GM19240 (cell line): ENCODE results near the gene ZNF564.
A peak's percentile ranks its signal among the peaks of the same experiment; 100 is the strongest.
"Not testable (repeated sequence)": the region's sequence is repeated elsewhere in the genome, so short reads cannot be mapped to it uniquely, and the experiment has no call there.

Source experiments
- DNase-seq: peaks from one replicate; pipeline ENCODE4 v3.0.0; 2011; ENCODE audit warnings: low spot score; ENCODE audit not compliant: insufficient read length

ZNF564 gene

DNA sequence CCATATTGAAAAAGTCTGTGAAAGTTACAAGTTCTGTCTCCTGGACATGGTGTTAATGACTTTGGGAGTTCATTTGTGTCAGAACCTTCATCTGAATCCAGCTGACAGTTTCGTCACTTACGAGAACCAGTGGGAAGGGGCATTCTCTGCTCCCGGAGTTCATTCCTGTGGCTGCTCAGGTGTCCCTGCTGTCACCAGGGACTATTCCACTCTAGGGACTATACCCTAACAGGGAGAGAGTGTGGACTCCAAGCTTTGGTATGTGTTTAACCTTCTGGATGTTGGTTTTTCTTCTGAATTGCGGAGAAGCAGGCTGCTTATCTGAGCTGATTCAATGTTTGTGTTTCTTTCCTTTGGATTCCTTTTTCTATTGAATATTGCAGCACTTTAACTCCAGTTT is 54.2 kb downstream of the ZNF564 start:
- DNase-seq = no peak

DNA sequence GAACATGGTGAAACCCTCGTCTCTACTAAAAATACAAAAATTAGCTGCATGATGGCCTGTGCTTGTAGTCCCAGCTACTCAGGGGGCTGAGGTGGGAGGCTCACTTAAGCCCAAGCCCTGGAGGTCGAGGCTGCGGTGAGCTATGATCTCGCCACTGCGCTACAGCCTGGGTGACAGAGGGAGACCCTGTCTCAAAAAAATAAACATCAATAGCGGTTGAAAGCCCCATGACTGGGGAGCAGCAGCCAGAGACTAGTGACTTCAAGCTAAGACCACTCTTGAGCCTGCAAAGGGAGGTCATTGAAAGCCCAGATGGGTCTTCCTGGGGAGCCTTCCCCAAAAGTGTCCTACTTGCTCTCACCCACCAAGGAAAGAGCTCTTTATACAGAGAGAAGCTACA is 54.8 kb downstream of the ZNF564 start:
- no peak for DNase-seq

DNA sequence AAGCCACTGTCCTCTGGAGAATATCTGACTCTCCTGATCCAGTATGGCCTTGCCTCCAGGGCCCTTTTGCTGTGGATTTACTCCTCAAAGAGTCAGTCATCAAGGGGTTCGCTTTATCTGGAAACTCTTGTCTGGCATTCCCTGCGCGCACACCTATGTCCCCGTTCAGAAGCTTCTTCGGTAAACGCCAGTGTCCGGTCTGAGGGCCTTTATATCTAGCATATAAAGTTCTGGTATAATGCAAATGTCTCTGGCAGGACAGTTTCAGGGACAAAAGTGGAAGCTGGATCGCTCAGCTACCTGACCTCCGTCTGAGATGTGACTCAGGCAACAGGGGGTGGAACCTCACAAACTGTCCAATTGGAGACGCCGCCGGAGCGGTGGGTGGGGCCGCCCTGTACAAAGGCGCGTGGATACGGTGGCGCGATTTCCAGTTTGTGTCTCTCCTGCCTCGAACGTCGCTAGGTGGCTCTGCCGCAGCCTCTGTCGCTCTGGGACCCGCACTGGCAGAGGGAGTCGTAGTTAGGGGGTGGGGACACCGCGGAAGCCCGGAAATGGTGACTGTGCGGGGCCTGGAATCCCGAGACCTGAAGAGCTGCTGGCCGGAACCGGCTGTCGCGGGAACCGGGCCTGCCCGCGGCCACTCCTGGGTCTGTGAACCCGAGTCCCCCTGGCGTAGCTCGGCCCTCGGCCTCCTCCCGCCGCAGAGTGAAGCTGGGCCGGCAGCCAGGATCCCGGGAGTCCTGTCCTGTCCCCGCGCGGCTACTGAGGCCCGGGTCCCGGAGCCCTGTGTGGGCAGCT is 56.1 kb downstream of the ZNF564 start:
- peak; percentile 53 for DNase-seq

DNA sequence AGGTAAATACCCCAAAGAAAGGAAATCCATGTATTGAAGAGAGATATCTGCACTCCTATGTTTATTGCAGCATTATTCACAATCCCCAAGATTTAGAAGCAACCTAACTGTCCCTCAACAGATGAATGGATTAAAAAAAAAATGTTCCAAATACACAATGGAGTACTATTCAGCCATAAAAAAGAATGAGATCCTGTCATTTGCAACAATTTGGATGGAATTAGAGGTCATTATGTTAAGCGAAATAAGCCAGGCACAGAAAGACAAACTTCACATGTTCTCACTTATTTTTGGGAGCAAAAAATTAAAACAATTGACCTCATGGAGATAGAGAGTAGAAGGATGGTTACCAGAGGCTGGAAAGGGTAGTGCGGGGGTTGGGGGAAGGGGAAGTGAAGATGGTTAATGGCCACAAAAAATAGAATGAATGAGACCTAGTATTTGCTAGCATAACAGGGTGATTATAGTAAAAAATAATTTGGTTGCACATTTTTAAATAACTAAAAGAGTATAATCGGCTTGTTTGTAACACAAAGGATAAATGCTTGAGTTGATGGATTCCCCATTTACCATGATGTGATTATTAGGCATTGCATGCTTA is 56.9 kb downstream of the ZNF564 start:
- DNase-seq = no peak

DNA sequence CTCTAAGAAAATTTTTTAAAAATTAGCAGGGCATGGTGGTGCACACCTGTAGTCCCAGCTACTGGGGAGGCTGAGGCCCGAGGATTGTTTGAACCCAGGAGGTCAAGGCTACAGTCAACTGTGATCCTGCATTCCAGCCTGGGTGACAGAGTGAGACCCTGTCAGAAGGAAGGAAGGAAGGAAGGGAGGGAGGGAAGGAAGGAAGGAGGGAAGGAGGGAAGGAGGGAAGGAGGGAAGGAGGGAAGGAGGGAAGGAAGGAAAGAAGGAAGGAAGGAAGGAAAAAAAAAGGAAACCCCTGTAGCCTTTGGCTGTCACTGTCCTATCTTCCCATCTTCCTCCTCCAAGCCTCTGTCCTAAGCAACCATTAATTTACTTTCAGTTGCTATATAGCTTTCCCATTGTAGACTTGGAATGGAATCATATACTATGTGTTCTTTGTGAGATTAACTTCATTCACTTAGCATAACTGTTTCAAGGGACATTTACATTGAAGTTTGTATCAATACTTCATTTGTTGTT is 65.0 kb downstream of the ZNF564 start:
- not testable (repeated sequence) for DNase-seq

DNA sequence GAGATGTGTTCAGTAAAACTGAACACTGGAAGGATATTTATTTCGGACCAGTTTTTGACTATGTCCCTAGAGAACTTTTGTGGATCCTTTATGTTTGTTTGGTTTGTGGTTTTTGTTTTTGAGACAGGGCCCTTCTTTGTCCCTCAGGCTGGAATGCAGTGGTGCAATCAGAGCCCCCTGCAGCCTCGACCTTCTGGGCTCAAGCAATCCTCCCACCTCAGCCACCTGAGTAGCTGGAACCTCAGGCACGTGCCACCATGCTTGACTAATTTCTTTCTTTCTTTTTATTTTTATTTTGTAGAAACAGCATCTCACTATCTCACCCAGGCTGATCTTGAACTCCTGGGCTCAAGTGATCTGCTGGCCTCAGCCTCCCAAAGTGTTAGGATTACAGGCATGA is 65.7 kb downstream of the ZNF564 start:
- no peak for DNase-seq

DNA sequence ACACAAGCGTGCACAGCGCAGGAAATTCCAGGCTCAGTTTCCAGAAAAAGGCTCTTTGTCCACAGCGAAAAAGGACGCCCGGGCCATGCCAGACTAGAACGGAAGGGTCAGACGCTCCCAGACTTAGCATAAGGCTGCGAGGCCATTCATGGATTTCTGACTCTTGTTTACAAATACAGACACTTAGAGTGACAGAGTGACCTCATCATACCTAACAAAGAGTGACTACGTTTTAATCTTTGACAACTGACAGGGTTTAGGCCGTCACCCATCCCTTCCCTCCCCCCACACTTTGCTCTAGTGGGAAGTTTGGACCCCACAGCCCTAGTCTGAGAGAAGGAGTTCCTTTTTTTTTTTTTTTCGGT is 66.2 kb downstream of the ZNF564 start:
- no peak for DNase-seq

DNA sequence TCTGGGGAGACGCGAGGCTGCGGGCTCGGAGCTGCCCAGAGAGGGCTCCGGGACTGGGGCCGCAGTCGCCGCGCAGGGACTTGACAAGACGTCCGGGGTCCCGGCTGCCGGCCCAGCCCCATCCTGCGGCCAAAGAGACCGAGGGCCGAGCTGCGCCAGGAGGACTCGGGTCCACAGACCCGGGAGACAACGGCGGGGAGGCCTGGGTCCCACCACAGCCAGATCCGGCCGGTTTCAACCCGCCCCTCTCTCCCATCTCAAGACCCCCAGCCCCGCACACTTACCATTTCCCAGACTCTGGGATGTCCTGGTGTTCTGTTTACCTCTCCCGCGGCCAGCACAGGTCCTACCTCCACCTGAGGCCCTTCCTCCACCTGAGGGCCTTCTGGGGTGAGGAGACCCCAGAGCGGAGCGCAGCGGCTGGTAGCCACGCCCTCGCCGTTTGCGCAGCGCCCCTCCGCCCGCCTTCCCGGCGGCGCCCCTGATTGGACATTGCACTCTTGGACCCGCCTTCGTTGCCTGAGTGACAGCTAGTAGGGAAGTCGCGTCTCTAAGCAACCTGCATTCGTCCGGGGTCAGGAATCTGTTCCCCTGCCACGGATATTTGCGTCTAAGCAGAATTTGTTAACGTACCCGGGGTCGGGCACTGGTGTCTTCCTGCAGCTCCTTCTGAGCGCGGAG is 66.8 kb downstream of the ZNF564 start, which contains the start of gene ZNF709:
ZNF709 (minus strand) TSS at position 446 of the 681 bp plus-strand sequence; CDS start at position 287, 159 bp downstream.
- DNase-seq = peak; percentile 68

DNA sequence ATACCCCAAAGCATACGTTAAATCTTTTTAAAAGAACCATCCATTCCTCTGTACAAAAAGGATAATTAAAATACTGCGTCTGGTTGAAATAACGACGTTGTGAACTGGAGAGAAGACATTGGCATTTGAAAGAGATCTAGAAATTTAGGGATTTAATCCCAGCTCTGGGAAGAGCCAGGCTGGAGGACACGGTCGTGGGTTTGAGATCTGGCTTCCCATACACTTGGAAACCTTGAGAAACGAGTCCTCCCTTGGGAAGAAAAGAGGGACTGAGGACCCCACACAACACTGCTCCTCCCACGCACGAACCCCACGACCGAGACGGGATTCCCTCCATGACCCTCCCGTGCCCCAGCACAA is 67.3 kb downstream of the ZNF564 start:
- no peak for DNase-seq

DNA sequence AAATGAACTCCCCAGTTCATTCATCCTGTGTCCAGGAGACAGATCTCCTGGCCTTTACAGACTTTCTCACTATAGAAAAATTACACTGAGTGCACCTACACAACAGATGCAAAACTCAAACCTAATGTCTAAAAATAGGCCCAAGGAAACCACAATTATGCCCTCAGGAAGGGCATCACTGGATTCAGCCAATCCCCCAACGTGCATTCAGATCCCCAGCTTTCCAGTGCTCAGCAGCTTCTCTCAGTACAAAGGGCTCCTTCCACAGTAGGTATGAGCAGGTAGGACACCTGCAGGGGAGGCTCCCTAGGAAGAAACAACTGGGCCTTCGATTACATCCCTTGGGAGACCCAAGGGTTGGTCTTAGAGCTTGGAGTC is 68.8 kb downstream of the ZNF564 start:
- DNase-seq = no peak

DNA sequence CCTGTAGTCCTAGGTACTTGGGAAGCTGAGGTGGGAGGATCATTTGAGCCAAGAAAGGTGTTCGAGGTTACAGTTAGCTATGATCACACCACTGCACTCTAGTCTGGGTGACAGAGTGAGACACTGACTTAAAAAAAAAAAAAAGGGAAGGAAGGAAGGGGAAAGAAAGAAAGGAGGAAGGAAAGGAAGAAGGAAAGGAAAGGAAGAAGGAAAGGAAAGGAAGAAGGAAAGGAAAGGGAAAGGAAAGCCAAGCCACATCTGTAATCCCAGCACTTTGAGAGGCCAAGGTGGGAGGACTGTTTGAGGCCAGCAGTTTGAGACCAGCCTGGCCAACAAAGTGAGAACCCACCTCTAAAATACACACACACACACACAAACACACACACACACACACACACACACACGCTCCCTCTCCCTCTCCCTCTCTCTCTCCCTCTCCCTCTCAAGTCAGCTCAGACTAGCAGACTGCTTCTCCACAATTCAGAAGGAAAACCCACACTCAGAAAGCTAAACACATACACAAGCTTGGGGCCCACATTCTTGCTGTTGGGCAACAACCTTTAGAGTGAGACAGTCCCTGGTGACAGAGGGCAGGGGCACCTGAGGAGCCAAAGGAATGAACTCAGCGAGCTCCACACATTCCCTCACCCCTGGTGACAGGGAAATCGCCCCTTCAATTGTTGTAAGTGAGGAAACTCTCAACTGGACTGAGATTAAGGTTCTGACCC is 69.3 kb downstream of the ZNF564 start:
- no peak for DNase-seq

DNA sequence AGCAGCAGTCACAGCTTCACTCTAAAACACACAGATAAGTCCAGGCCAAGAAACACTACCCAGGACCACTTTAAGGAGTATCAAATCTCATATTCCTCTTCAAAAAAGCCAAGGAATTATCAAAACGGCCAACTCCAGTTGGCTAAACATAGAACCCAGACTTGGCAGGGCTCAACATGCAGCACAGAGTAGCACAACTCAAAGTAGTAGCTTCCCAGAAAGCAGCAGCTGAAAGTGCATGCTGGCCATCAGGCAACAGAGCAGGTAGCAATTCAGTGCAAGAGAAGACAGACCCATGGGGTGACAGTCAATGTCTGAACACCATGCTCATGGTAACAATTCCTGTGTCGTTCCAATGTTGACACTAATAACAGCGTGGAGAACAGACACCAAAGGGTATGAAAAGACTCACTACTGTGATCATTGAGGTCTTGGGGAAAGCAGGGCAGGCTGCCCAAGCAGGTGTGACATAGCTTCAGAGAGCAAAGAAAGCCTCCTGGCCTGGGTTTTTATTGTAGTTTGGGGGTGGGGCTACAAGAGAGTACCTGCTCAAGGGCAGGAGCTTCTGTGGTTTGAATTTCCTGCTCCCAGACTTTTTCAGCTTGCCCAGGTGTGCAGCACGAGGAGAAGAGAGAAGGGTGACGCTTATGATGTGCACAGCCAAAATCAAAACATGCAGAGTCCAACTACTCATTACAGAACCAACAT is 72.9 kb downstream of the ZNF564 start:
- no peak for DNase-seq
